Suprapubic skin (tissue), 4 donors: Measurements from ENCODE around the gene TMEM101. TPM values are rescaled to one million over a fixed set of nuclear protein-coding genes. Genes with fewer than 3 reads are reported as not detected.

Experiments
- DNase-seq, 2 donors: peaks; one replicate each; pipeline ENCODE4 v3.0.0-alpha.2; 2019; ENCODE audit warnings: low spot score in 2 of 2
- H3K27ac ChIP-seq: fragments of 200-600 bp; sonication (generic); one replicate; pipeline ENCODE4 v1.5.1; 2019
- H3K27me3 ChIP-seq: fragments of 200-600 bp; sonication (generic); one replicate; pipeline ENCODE4 v1.5.1; 2019
- H3K36me3 ChIP-seq: fragments of 200-600 bp; sonication (generic); one replicate; pipeline ENCODE4 v1.5.1; 2019
- H3K4me1 ChIP-seq: fragments of 200-600 bp; sonication (generic); one replicate; pipeline ENCODE4 v1.5.1; 2019
- H3K4me3 ChIP-seq: fragments of 200-600 bp; sonication (generic); one replicate; pipeline ENCODE4 v1.5.1; 2019; ENCODE audit warnings: mild to moderate bottlenecking
- H3K9me3 ChIP-seq: fragments of 200-600 bp; sonication (generic); one replicate; pipeline ENCODE4 v1.5.1; 2019
- CTCF ChIP-seq, 2 donors: fragments of 200-600 bp in 1 of 2; fragments of 450-650 bp in 1 of 2; sonication (generic) in 1 of 2; IDR thresholded peaks; one replicate each; pipeline ENCODE4 v1.5.1; 2016 to 2019; ENCODE audit warnings: antibody characterized with exemption in 2 of 2, mild to moderate bottlenecking in 1 of 2, moderate library complexity in 1 of 2
- EP300 ChIP-seq: sonication (generic); formaldehyde crosslinking; IDR thresholded peaks from one replicate; pipeline ENCODE4 v1.6.1; 2017; ENCODE audit warnings: antibody characterized with exemption
- POLR2A ChIP-seq, 2 donors: fragments of 450-650 bp; IDR thresholded peaks; one replicate each; pipeline ENCODE4 v1.6.1; 2017; ENCODE audit warnings: antibody characterized with exemption in 2 of 2, mild to moderate bottlenecking in 2 of 2, moderate library complexity in 2 of 2
- POLR2AphosphoS5 ChIP-seq, 3 donors: sonication (generic); formaldehyde crosslinking; IDR thresholded peaks; one replicate each; pipeline ENCODE4 v1.6.1; 2017; ENCODE audit warnings: antibody characterized with exemption in 3 of 3
- WGBS: methylation state at CpG from one replicate; pipeline ENCODE4 v1.1.5; 2018; 5-methylcytosine and 5-hydroxymethylcytosine counted together
- total RNA-seq, 4 donors: library from RNA; depleted of rRNA; stranded (reverse); fragments of >200 nt; gene quantifications; one replicate each; pipeline ENCODE4 v1.1.0, GENCODE V29; 2016

The TMEM101 gene
- total RNA-seq, 4 donors from 2014 or later, result 20.7 to 48.5 (median 43.6) TPM

GRCh38 chr17:44006598-44007345 lies 8.0 kb downstream of the TMEM101 start:
- WGBS, result under 1% methylated on average over 37 of the region's 40 CpGs
- H3K4me3 ChIP-seq, result peak overlapping the region; percentile 57
- no peaks in the 10 kb centered on the region for H3K9me3 ChIP-seq
- TF ChIP-seq CTCF (IDR thresholded peaks at IDR 0.05) (peak; percentile 23 to 48), POLR2AphosphoS5 (IDR thresholded peaks at IDR 0.05) (no peak), POLR2A (IDR thresholded peaks at IDR 0.05) (no peak), EP300 (no peak)
- H3K27ac ChIP-seq, result peak overlapping the region; percentile 22
- H3K36me3 ChIP-seq, result peaks cover 5% of the 10 kb centered on the region
- peaks cover 41% of the 10 kb centered on the region for H3K4me1 ChIP-seq
- DNase-seq, result peak; percentile 99
- peaks cover 22% of the 10 kb centered on the region for H3K27me3 ChIP-seq

- Histone ChIP-seq H3K27me3 (peaks cover 22% of the 10 kb centered on the region), H3K4me1 (peaks cover 41% of the 10 kb centered on the region), H3K4me3 (peak overlapping the region; percentile 57), H3K27ac (peak overlapping the region; percentile 22), H3K9me3 (no peaks in the 10 kb centered on the region), H3K36me3 (peaks cover 1% of the 10 kb centered on the region)
- DNase-seq, result no peak
- no peak for TF ChIP-seq POLR2AphosphoS5 (IDR thresholded peaks at IDR 0.05)
- no peak for TF ChIP-seq POLR2A (IDR thresholded peaks at IDR 0.05)
- no peak for TF ChIP-seq CTCF (IDR thresholded peaks at IDR 0.05)
- no peak for TF ChIP-seq EP300
- WGBS, result 1% methylated on average over 14 of the region's 21 CpGs
Measured at GRCh38 chr17:44006272-44006597, 8.5 kb downstream of the TMEM101 start.

GRCh38 chr17:44005527-44006271 lies 9.1 kb downstream of the TMEM101 start:
- H3K9me3 ChIP-seq, result no peaks in the 10 kb centered on the region
- peaks cover 22% of the 10 kb centered on the region for H3K27me3 ChIP-seq
- no peak for TF ChIP-seq POLR2A (IDR thresholded peaks at IDR 0.05)
- peak overlapping the region; percentile 57 for H3K4me3 ChIP-seq
- H3K4me1 ChIP-seq, result peaks cover 41% of the 10 kb centered on the region
- peak overlapping the region; percentile 22 for H3K27ac ChIP-seq
- no peak for DNase-seq
- 0% methylated on average over 14 of the region's 59 CpGs for WGBS
- no peaks in the 10 kb centered on the region for H3K36me3 ChIP-seq

GRCh38 chr17:44004761-44005526 lies 9.8 kb downstream of the TMEM101 start:
- peak in 1 of 2 donors; percentile 71 for DNase-seq
- Histone ChIP-seq H3K4me1 (peaks cover 41% of the 10 kb centered on the region), H3K27ac (no peak overlapping the region), H3K4me3 (peak overlapping the region; percentile 57), H3K9me3 (no peaks in the 10 kb centered on the region), H3K27me3 (peaks cover 22% of the 10 kb centered on the region), H3K36me3 (no peaks in the 10 kb centered on the region)
- TF ChIP-seq POLR2AphosphoS5 (IDR thresholded peaks at IDR 0.05) (no peak), EP300 (no peak)
- WGBS, result no CpG with 5 or more reads among the region's 71 CpGs

- Histone ChIP-seq H3K9me3 (no peaks in the 10 kb centered on the region), H3K27ac (no peak within 1 kb of the TSS), H3K36me3 (no peaks in the 10 kb centered on the region), H3K27me3 (peaks cover 22% of the 10 kb centered on the region), H3K4me1 (peaks cover 41% of the 10 kb centered on the region), H3K4me3 (peak within 1 kb of the TSS; percentile 57)
- 39% methylated on average over 10 of the region's 25 CpGs for WGBS
- TF ChIP-seq POLR2A (IDR thresholded peaks at IDR 0.05), result no peak
- TF ChIP-seq POLR2AphosphoS5 (IDR thresholded peaks at IDR 0.05), result no peak
- no peak for TF ChIP-seq EP300
- TF ChIP-seq CTCF (IDR thresholded peaks at IDR 0.05), result no peak
- peak in 1 of 2 donors; percentile 72 for DNase-seq
Measured at GRCh38 chr17:44004077-44004760, 10.5 kb downstream of the TMEM101 start, which contains the start of gene NAGS. Gene NAGS, plus strand, starts transcription at chr17:44004622. Its CDS starts 42 bp downstream, at chr17:44004664.
